NCI-H510A (cell line): ENCODE results near the gene FOXK1.

Experiments
- DNase-seq: peaks from one replicate; lab custom pipeline; 2025; lab: John Stamatoyannopoulos, UW

Gene FOXK1

GRCh38 chr7:4819560-4820404 lies 137.7 kb downstream of the FOXK1 start:
- DNase-seq, result no peak

GRCh38 chr7:4820405-4820966 lies 138.4 kb downstream of the FOXK1 start:
- no peak for DNase-seq
